IPS DF 4.7 (cell line): ENCODE results near the gene PP2D1.
"Not testable (repeated sequence)": the region's sequence is repeated elsewhere in the genome, so short reads cannot be mapped to it uniquely, and the experiment has no call there.

Experiments used
- DNase-seq: peaks from one replicate; pipeline ENCODE4 v3.0.0-alpha.2; 2013; ENCODE audit warnings: low spot score; ENCODE audit errors: extremely low read depth

The PP2D1 gene

DNA sequence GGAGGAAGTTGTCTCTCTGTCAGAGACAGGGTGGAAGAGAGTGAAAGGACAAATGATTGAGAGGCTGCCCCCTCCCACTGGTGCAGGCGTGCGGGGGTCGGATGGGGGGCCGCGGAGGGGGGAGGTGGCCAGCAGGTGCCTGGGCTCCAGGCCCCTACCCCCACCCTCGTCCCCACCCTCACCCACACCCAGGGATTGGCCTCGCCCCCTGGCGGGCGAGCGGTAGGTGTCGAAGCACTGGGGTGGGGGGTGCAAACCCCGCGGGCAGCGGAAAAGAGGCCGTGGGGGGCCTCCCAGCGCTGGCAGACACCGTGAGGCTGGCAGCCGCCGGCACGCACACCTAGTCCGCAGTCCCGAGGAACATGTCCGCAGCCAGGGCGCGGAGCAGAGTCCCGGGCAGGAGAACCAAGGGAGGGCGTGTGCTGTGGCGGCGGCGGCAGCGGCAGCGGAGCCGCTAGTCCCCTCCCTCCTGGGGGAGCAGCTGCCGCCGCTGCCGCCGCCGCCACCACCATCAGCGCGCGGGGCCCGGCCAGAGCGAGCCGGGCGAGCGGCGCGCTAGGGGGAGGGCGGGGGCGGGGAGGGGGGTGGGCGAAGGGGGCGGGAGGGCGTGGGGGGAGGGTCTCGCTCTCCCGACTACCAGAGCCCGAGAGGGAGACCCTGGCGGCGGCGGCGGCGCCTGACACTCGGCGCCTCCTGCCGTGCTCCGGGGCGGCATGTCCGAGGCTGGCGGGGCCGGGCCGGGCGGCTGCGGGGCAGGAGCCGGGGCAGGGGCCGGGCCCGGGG, 27.9 kb upstream of the PP2D1 start, which contains the start of gene KAT2B:
TSS of gene KAT2B (plus strand) at position 682 of the 783 bp plus-strand sequence. CDS start at position 714, 32 bp downstream.
- DNase-seq = no peak

GRCh38 chr3:20039466-20039764, 27.4 kb upstream of the PP2D1 start:
- DNase-seq = no peak

- DNase-seq = no peak
Measured at GRCh38 chr3:20038699-20039465, 26.8 kb upstream of the PP2D1 start.

DNA sequence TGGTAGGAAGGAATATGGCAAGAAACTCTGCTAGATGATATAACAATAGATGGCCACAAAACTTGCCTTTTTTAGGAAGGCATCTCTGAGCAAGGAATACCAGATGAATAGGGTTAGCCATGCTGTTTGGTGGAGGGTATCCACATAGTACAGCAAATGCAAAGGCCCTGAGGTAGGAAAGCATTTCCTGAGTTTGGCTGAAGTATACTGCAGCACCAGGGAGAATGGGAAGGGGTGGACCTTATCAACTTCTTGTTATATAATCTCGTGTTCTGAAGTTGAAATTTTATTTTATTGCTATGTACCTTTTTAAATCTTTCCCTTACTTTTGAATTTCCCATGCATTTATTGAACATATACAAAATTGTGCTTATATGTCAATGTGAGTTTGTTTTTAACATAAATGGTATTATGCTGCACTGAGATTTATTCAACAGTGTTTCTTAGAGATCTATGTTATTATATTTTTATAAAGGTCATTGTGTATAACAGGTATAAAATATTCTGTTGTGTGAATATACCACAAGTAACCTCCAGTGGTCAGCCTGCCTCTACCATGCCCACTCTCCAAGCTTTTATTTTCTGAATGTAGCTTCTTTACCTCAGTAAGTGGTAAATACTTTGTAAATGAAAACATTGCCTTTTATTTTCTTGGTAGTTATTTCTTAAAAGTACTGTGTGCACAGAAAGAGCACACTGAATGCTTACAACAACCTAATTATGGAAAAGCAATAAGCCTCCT, 25.4 kb upstream of the PP2D1 start:
- DNase-seq = no peak

DNA sequence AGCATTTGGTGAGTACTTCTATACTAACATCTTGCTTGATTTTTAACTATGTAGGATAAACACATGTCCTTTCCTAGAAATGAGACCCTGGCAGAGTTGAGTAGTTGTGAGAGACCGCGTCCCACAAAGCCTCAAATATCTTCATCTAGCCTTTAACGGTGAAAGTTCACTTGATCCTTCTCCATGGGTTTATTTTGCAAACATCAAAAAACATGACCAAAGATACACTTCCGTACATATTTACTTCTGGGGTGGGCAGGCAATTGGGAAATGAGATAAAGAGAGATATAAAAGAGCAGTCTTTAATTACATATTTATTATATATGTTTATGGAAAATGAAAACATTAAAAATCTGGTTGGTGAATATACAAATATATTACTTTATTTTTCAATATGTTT, 23.0 kb upstream of the PP2D1 start:
- DNase-seq = no peak

DNA sequence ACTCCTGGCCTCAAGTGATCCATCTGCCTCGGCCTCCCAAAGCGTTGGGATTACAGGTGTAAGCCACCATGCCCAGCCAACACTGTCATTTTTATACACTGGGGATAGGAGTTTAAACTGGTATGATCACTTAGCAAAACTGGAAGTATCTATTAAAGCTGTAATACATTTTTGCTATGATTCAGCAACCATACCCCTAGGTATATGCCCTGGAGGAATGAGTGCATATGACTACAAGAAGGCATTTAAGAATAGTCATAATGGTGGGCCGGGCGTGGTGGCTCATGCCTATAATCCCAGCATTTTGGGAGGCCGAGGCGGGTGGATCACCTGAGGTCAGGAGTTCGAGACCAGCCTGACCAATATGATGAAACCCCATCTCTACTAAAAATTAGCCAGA, 19.9 kb upstream of the PP2D1 start:
- not testable (repeated sequence) for DNase-seq

- DNase-seq = no peak
Measured at GRCh38 chr3:20028905-20029331, 16.9 kb upstream of the PP2D1 start.

GRCh38 chr3:20027136-20027535, 15.1 kb upstream of the PP2D1 start:
- no peak for DNase-seq

- DNase-seq = no peak
Measured at GRCh38 chr3:20023623-20024405, 11.8 kb upstream of the PP2D1 start.

- DNase-seq = no peak
Measured at GRCh38 chr3:20022954-20023622, 11.0 kb upstream of the PP2D1 start.

- not testable (repeated sequence) for DNase-seq
Measured at GRCh38 chr3:20016076-20016475, 4.0 kb upstream of the PP2D1 start.

DNA sequence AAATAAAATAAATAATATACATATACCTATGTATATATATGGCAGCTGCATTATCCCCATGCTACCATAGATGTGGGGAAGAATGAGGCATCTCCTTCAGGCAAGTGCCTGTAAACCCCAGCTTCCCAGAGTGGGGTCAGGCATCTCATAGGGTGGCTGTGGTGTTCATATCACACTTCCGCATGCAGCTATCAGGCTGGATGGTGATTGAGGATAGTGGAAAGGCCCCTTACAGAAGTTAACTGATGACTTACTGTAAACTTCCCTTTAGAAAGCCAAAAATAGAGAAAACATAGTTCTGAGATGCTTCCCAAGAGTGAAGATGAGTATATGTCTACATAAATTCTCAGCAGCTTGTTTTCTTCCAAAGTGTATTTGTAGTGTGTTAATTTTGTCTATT, 3.5 kb upstream of the PP2D1 start:
- DNase-seq = no peak

GRCh38 chr3:20013396-20013795, 1.3 kb upstream of the PP2D1 start:
- no peak for DNase-seq

- DNase-seq = no peak
Measured at GRCh38 chr3:20008646-20009045, 3.4 kb downstream of the PP2D1 start.

DNA sequence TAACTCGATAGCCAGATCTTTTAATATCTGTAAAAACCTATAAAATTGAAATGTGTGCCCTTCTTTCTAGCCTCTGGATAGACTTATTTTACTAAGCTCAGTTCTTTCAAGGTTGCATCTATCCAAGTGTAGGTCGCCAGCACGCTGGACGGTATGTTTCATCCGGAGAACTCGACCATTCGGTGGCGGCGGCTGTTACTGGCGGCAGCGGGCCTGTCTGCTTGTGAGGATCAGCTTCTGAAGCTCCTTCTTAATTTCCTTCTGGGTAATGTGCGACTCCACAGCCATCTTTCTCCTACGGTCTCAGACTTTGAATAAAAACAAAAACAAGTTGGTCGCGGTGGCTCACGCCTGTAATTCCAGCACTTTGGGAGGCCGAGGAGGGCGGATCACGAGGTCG, 4.1 kb downstream of the PP2D1 start:
- no peak for DNase-seq

DNA sequence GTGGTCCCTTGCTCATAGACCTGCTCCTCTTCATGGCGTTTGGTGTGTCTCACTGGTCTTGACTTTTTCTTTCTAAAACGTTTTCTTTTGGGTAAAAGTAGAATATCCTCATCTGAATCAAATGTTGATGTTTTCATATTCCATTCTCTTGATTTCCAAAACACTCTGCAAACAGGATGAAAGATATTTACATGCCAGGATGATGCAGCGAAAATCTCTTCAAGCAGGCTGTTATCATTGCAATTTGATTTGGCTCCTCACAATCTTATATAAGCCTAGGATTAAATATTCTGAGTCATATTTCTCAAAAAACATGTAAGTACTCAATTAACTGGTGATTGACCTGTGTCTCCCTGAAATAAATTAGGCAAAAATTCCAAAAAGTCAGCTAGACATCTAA, 10.1 kb downstream of the PP2D1 start:
- DNase-seq = no peak

DNA sequence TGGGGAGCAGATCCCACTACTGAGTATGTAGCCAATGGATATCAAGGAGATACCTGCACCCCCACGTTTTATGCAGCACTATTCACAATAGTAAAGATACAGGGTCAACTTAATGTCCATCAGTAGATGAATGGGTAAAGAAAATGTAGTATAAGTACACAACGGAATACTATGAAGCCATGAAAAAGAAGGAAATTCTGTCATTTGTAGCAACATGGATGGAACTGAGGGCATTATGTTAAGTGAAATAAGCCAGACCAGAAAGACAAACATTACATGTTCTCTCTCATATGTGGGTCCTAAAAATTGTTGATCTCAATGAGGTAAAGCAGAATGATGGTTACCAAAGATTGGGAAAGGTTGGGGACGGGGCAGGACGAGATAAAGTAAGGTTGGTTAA, 14.6 kb downstream of the PP2D1 start:
- DNase-seq = no peak

DNA sequence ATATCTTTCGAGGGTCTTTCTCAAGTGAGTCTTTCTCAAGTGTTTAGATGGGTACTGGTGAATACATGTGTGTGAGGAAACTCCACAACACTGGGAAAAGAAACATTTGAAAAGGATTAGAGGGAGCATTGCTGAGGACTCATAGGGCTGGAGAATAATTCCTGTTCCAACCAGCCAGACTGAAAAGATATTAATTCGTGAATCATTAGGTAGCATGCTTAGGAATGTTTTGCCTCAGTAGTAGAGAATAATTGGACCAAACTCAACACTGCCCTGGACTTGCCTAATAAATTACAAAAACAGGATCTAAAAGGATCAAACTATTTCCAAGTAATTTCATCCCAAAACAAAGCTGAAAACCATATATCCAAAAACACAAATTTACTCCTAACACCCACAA, 17.3 kb downstream of the PP2D1 start:
- DNase-seq = no peak

DNA sequence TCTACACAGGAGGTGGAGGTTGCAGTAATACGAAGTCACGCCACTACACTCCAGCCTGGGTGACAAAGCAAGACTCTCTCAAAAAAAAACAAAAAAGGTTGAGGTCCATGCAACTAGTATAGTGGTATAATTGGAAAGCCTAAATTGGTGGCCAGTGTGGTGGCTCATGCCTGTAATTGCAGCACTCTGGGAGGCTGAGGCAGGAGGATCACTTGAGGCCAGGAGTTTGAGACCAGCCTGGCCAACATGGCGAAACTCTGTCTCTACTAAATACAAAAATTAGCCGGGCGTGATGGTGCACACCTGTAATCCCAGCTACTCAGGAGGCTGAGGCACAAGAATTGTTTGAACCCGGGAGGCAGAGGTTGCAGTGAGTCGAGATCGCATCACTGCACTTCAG, 23.2 kb downstream of the PP2D1 start:
- DNase-seq = not testable (repeated sequence)

GRCh38 chr3:19972054-19972453, 40.0 kb downstream of the PP2D1 start:
- DNase-seq = no peak

GRCh38 chr3:19970327-19970726, 41.7 kb downstream of the PP2D1 start:
- no peak for DNase-seq
